PC-9 (cell line): Measurements from ENCODE around the gene SPIN1. TPM values are rescaled to one million over a fixed set of nuclear protein-coding genes. Genes with fewer than 3 reads are reported as not detected.

Source experiments
- BruUV-seq: library from RNA; stranded (reverse); fragments of 400-500 nt; replicated peaks from 2 replicates; lab custom pipeline; 2021; lab: Mats Ljungman, UMichigan
- CTCF ChIA-PET: fragments of 300-600 bp; sonication (Branson Sonifier 250); formaldehyde crosslinking; loops from one replicate; lab custom pipeline; 2022; ENCODE audit warnings: antibody characterized with exemption; lab: Charles Lee
- POLR2A ChIA-PET: fragments of 300-600 bp; sonication (Branson Sonifier 250); formaldehyde crosslinking; loops from one replicate; lab custom pipeline; 2022; ENCODE audit warnings: antibody characterized with exemption; ENCODE audit not compliant: unreplicated experiment; lab: Charles Lee
- DNase-seq, 2 experiments: peaks; one replicate each; pipeline versions ENCODE4 v3.0.0 to v3.0.0-alpha.2; 2015 to 2022; ENCODE audit warnings: mixed read lengths in 1 of 2
- H2AFZ ChIP-seq: fragments of 200-600 bp; sonication (generic); 2 replicates; pipeline ENCODE4 v1.8.1; 2017; ENCODE audit warnings: antibody characterized with exemption
- H3F3A ChIP-seq: fragments of 200-600 bp; sonication (generic); 2 replicates; pipeline ENCODE4 v1.8.1; 2017; ENCODE audit warnings: antibody characterized with exemption, mild to moderate bottlenecking, low read depth; ENCODE audit not compliant: insufficient read depth
- H3K27ac ChIP-seq: fragments of 200-600 bp; sonication (generic); 2 replicates; pipeline ENCODE4 v1.6.1; 2016; ENCODE audit warnings: mixed run types
- H3K27me3 ChIP-seq: fragments of 200-600 bp; sonication (generic); 2 replicates; pipeline ENCODE4 v1.6.1; 2016; ENCODE audit warnings: low read depth, mixed run types; ENCODE audit not compliant: insufficient read depth
- H3K36me3 ChIP-seq: fragments of 200-600 bp; sonication (generic); 2 replicates; pipeline ENCODE4 v1.6.1; 2016; ENCODE audit warnings: low read depth, mixed run types
- H3K4me1 ChIP-seq: fragments of 200-600 bp; sonication (generic); replicated peaks from 2 replicates; pipeline ENCODE4 v1.6.1; 2016; ENCODE audit warnings: mixed run types; ENCODE audit not compliant: insufficient read depth
- H3K4me2 ChIP-seq: fragments of 200-600 bp; sonication (generic); 2 replicates; pipeline ENCODE4 v1.6.1; 2017; ENCODE audit warnings: mixed run types
- H3K4me3 ChIP-seq: fragments of 200-600 bp; sonication (generic); 2 replicates; pipeline ENCODE4 v1.6.1; 2016; ENCODE audit warnings: mixed run types
- H3K79me2 ChIP-seq: fragments of 200-600 bp; sonication (generic); 2 replicates; pipeline ENCODE4 v1.6.1; 2017; ENCODE audit warnings: low read depth, mixed run types
- H3K9me2 ChIP-seq: fragments of 200-600 bp; sonication (generic); 2 replicates; pipeline ENCODE4 v1.8.1; 2017; ENCODE audit warnings: mild to moderate bottlenecking; ENCODE audit not compliant: insufficient read depth
- H3K9me3 ChIP-seq: fragments of 200-600 bp; sonication (generic); 2 replicates; pipeline ENCODE4 v1.8.1; 2016; ENCODE audit warnings: low read depth; ENCODE audit not compliant: insufficient read depth
- H4K20me1 ChIP-seq: fragments of 200-600 bp; sonication (generic); 2 replicates; pipeline ENCODE4 v1.8.1; 2017; ENCODE audit not compliant: insufficient read depth
- CTCF ChIP-seq: fragments of 200-600 bp; sonication (generic); conservative IDR thresholded peaks from 2 replicates; pipeline ENCODE4 v1.6.1; 2017; ENCODE audit warnings: mixed run types, antibody characterized with exemption, mild to moderate bottlenecking, moderate library complexity
- EZH2 ChIP-seq: fragments of 200-600 bp; sonication (generic); IDR thresholded peaks from 2 replicates; pipeline ENCODE4 v1.8.0; 2017; ENCODE audit warnings: antibody characterized with exemption, low read depth
- intact Hi-C: fragments of 100-400 bp; cut with micrococcal nuclease; formaldehyde crosslinking; loops from one replicate; pipeline ENCODE4 v1.10.0; 2022; ENCODE audit not compliant: unreplicated experiment
- total RNA-seq: library from RNA; stranded (reverse); gene quantifications from 2 replicates; pipeline ENCODE4 v1.2.3, GENCODE V29; 2021

The SPIN1 gene
- total RNA-seq, 1 experiment from 2014 or later, result 102 TPM

GRCh38 chr9:88418715-88419540 lies 30.7 kb downstream of the SPIN1 start:
- Histone ChIP-seq H3K4me2 (no peak overlapping the region), H2AFZ (no peak overlapping the region)
- no TSS peak for BruUV-seq

GRCh38 chr9:88420227-88420626 lies 32.0 kb downstream of the SPIN1 start:
- POLR2A ChIA-PET, result no interaction called here
- intact Hi-C loops, result no loop called here
- TF ChIP-seq CTCF (no peak), EZH2 (no peak)
- CTCF ChIA-PET, result no interaction called here
- no peak overlapping the region for H3K27ac ChIP-seq
- H3K4me2 ChIP-seq, result no peak overlapping the region
- peaks cover 96% of the 10 kb centered on the region for H3K79me2 ChIP-seq
- H3K9me3 ChIP-seq, result peaks cover 32% of the 10 kb centered on the region
- H4K20me1 ChIP-seq, result no peaks in the 10 kb centered on the region
- H2AFZ ChIP-seq, result no peak overlapping the region
- H3K4me3 ChIP-seq, result no peak overlapping the region
- no peaks in the 10 kb centered on the region for H3K27me3 ChIP-seq
- H3K9me2 ChIP-seq, result no peaks in the 10 kb centered on the region
- no peaks in the 10 kb centered on the region for H3K4me1 ChIP-seq
- BruUV-seq, result no TSS peak
- DNase-seq, result no peak
- H3K36me3 ChIP-seq, result peaks cover 56% of the 10 kb centered on the region
- 0 out of 2 replicates have a peak, but pooled peaks cover 4% of the 10 kb centered on the region for H3F3A ChIP-seq

More at GRCh38 chr9:88418715-88419540, 30.7 kb downstream of the SPIN1 start:
- ChIA-PET POLR2A (no interaction called here), CTCF (no interaction called here)
- H3K79me2 ChIP-seq, result peaks cover 96% of the 10 kb centered on the region
- H3K27me3 ChIP-seq, result no peaks in the 10 kb centered on the region
- no peaks in the 10 kb centered on the region for H4K20me1 ChIP-seq
- intact Hi-C loops, result no loop called here
- H3K36me3 ChIP-seq, result peaks cover 62% of the 10 kb centered on the region
- peaks cover 34% of the 10 kb centered on the region for H3K9me3 ChIP-seq
- TF ChIP-seq EZH2 (no peak), CTCF (no peak)
- DNase-seq, result no peak
- H3K27ac ChIP-seq, result no peak overlapping the region
- no peaks in the 10 kb centered on the region for H3K4me1 ChIP-seq
- no peaks in the 10 kb centered on the region for H3K9me2 ChIP-seq
- H3K4me3 ChIP-seq, result no peak overlapping the region
- 0 out of 2 replicates have a peak, but pooled peaks cover 4% of the 10 kb centered on the region for H3F3A ChIP-seq

- intact Hi-C loops, result no loop called here
- H3K27ac ChIP-seq, result no peak overlapping the region
- ChIA-PET CTCF (no interaction called here), POLR2A (no interaction called here)
- H4K20me1 ChIP-seq, result no peaks in the 10 kb centered on the region
- peaks cover 51% of the 10 kb centered on the region for H3K36me3 ChIP-seq
- no peaks in the 10 kb centered on the region for H3F3A ChIP-seq
- H3K4me1 ChIP-seq, result no peaks in the 10 kb centered on the region
- BruUV-seq, result no TSS peak
- H3K27me3 ChIP-seq, result no peaks in the 10 kb centered on the region
- no peak overlapping the region for H3K4me3 ChIP-seq
- no peak for DNase-seq
- H3K79me2 ChIP-seq, result peaks cover 96% of the 10 kb centered on the region
- no peak overlapping the region for H3K4me2 ChIP-seq
- peaks cover 32% of the 10 kb centered on the region for H3K9me3 ChIP-seq
- no peak overlapping the region for H2AFZ ChIP-seq
- H3K9me2 ChIP-seq, result no peaks in the 10 kb centered on the region
- TF ChIP-seq EZH2 (no peak), CTCF (no peak)
These were observed 33.1 kb downstream of the SPIN1 start for GRCh38 chr9:88421348-88421747.
